ENCODE measurements around the gene TAF6.

Gene TAF6

GRCh38 chr7:100100420-100101015 is 18.6 kb downstream of the TAF6 start (continued):
- TF ChIP-seq ATF2 (tag by site-specific recombination; IDR thresholded peaks at IDR 0.05; ENCODE audit: low read depth) (no peak), KLF1 (tag by site-specific recombination; IDR thresholded peaks at IDR 0.05) (peak; percentile 87), ZBTB1 (tag by site-specific recombination; IDR thresholded peaks at IDR 0.05) (no peak), ZNF184 (tag by site-specific recombination; IDR thresholded peaks at IDR 0.05) (no peak), ZBTB10 (tag by site-specific recombination; IDR thresholded peaks at IDR 0.05) (peak; percentile 70), ZNF274 (IDR thresholded peaks at IDR 0.05; ENCODE audit: low read length) (no peak), ZNF274 (tag by site-specific recombination; IDR thresholded peaks at IDR 0.05; ENCODE audit: borderline replicate concordance) (no peak), ZNF391 (tag by site-specific recombination; IDR thresholded peaks at IDR 0.05; ENCODE audit: borderline replicate concordance, low read depth) (peak; percentile 74; the same call in 1 of the 2 replicates), ZNF214 (tag by site-specific recombination; IDR thresholded peaks at IDR 0.05; ENCODE audit: borderline replicate concordance) (no peak), FEZF1 (tag by site-specific recombination; IDR thresholded peaks at IDR 0.05) (no peak; the same call in 1 of the 2 replicates), SP7 (tag by site-specific recombination; IDR thresholded peaks at IDR 0.05) (peak; percentile 82), ZNF513 (tag by site-specific recombination; IDR thresholded peaks at IDR 0.05) (no peak), ZNF280D (tag by site-specific recombination; IDR thresholded peaks at IDR 0.05) (no peak), ZBTB7A (tag by site-specific recombination; IDR thresholded peaks at IDR 0.05; ENCODE audit: low read depth) (peak; percentile 72; the same call in 1 of the 2 replicates), AEBP2 (tag by site-specific recombination; IDR thresholded peaks at IDR 0.05; ENCODE audit: borderline replicate concordance) (no peak), INSM2 (tag by site-specific recombination; IDR thresholded peaks at IDR 0.05) (peak; percentile 76; the same call in 1 of the 2 replicates), ZNF239 (tag by site-specific recombination; IDR thresholded peaks at IDR 0.05) (no peak), ZNF510 (tag by site-specific recombination; IDR thresholded peaks at IDR 0.05; ENCODE audit: insufficient replicate concordance) (no peak), ZNF449 (tag by site-specific recombination; IDR thresholded peaks at IDR 0.05) (no peak), ZNF311 (tag by site-specific recombination; IDR thresholded peaks at IDR 0.05; ENCODE audit: borderline replicate concordance) (no peak), ZNF639 (tag by site-specific recombination; IDR thresholded peaks at IDR 0.05) (peak; percentile 72; the same call in 1 of the 2 replicates), ZBTB8A (tag by site-specific recombination; IDR thresholded peaks at IDR 0.05) (peak; percentile 97)

Data from HEK293 (cell line).